Stimulated activated CD4-positive, alpha-beta T cell treated with anti-CD3 and anti-CD28 coated beads, Interleukin-1b, Interleukin-23, amount 100 ng/mL, for 48 hours (primary cell): Measurements from ENCODE around the gene RAB34.

Source experiments
- DNase-seq: peaks from one replicate; pipeline ENCODE4 v3.0.0-alpha.2; 2020

RAB34 gene

GRCh38 chr17:28717578-28718332, at the start of gene RAB34:
Gene RAB34 (minus strand): TSS chr17:28717868. CDS start chr17:28717266, 602 bp downstream.
- DNase-seq = peak; percentile 40

GRCh38 chr17:28765038-28765437, 47.4 kb upstream of the RAB34 start:
- DNase-seq = no peak

- DNase-seq = peak; percentile 75
Observed at GRCh38 chr17:28763804-28764266, 46.2 kb upstream of the RAB34 start.

GRCh38 chr17:28763137-28763799, 45.6 kb upstream of the RAB34 start:
- no peak for DNase-seq

- DNase-seq = no peak
Observed at GRCh38 chr17:28760601-28761562, 43.2 kb upstream of the RAB34 start.

GRCh38 chr17:28759256-28759865, 41.7 kb upstream of the RAB34 start:
- no peak for DNase-seq

GRCh38 chr17:28758411-28759121, 40.9 kb upstream of the RAB34 start:
- DNase-seq = no peak

GRCh38 chr17:28756049-28756804, 38.6 kb upstream of the RAB34 start:
- DNase-seq = no peak

GRCh38 chr17:28755486-28755885, 37.8 kb upstream of the RAB34 start:
- no peak for DNase-seq

GRCh38 chr17:28751600-28752366, 34.1 kb upstream of the RAB34 start:
- no peak for DNase-seq

- peak; percentile 89 for DNase-seq
Observed at GRCh38 chr17:28750178-28751047, 32.7 kb upstream of the RAB34 start.

GRCh38 chr17:28749516-28750177, 32.0 kb upstream of the RAB34 start:
- no peak for DNase-seq

GRCh38 chr17:28748852-28749515, 31.3 kb upstream of the RAB34 start:
- no peak for DNase-seq

GRCh38 chr17:28747801-28748750, 30.4 kb upstream of the RAB34 start:
- no peak for DNase-seq

- DNase-seq = no peak
Observed at GRCh38 chr17:28747051-28747691, 29.5 kb upstream of the RAB34 start.

GRCh38 chr17:28746611-28747050, 29.0 kb upstream of the RAB34 start:
- DNase-seq = no peak
